ENCODE measurements around the gene MCF2L2.

DNA sequence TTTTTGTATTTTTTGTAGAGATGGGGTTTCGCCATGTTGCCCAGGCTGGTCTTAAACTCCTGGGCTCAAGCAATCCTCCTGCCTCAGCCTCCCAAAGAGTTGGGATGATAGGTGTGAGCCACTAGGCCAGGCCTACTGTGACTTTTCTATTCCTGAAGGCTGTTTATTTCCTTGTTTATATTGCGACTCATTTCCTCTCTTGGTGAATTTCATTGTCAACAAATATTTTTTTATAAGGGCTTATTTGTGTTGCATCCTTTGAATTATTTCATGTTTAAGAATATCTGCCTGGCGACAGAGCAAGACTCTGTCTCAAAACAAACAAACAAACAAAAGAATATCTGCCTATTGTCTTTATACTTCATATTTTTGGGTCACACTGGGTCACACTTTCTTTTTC lies 299.7 kb downstream of the MCF2L2 start:
- TF ChIP-seq ZNF555 (tag by site-specific recombination; conservative IDR thresholded peaks at IDR 0.05) (no peak), ZNF416 (tag by site-specific recombination; IDR thresholded peaks at IDR 0.05) (no peak), ZBTB7A (tag by site-specific recombination; IDR thresholded peaks at IDR 0.05; ENCODE audit: low read depth) (no peak), ZNF274 (IDR thresholded peaks at IDR 0.05; ENCODE audit: low read length) (no peak), ZNF274 (tag by site-specific recombination; IDR thresholded peaks at IDR 0.05; ENCODE audit: borderline replicate concordance) (no peak), HOXA7 (CRISPR knock-in tag; IDR thresholded peaks at IDR 0.05; ENCODE audit: borderline replicate concordance) (no peak)
